Keratinocyte (primary cell): ENCODE data around the gene CHCHD2. TPM values are rescaled to one million over a fixed set of nuclear protein-coding genes. Genes with fewer than 3 reads are reported as not detected.

Experiments used
- DNase-seq: peaks from one replicate; pipeline ENCODE4 v3.0.0-alpha.2; 2011; ENCODE audit warnings: low read depth, missing footprints, low spot score
- FAIRE-seq: peaks from 2 replicates; lab custom pipeline; 2011; peaks lifted over from hg19 to GRCh38; lab: Jason Lieb, UNC
- H2AFZ ChIP-seq: 2 replicates; pipeline ENCODE4 v1.6.0; 2012; ENCODE audit warnings: low read length, control low read depth, inconsistent platforms; ENCODE audit not compliant: control insufficient read depth
- H3K27ac ChIP-seq: 2 replicates; pipeline ENCODE4 v1.5.1; 2011; ENCODE audit warnings: low read length; ENCODE audit not compliant: control insufficient read depth, insufficient read depth
- H3K27me3 ChIP-seq: 3 replicates; pipeline ENCODE4 v1.6.0; 2011; ENCODE audit warnings: low read length; ENCODE audit not compliant: control insufficient read depth, insufficient read depth; ENCODE audit errors: extremely low read depth
- H3K36me3 ChIP-seq, 2 experiments: 2 replicates in 1 of 2; 3 replicates in 1 of 2; pipeline ENCODE4 v1.5.1; 2011; ENCODE audit warnings: low read length in 2 of 2, mild to moderate bottlenecking in 1 of 2; ENCODE audit not compliant: control insufficient read depth in 2 of 2, insufficient read depth in 2 of 2; ENCODE audit errors: extremely low read depth in 1 of 2
- H3K4me1 ChIP-seq: 3 replicates; pipeline ENCODE4 v1.5.1; 2011; ENCODE audit warnings: low read length; ENCODE audit not compliant: control insufficient read depth, insufficient read depth; ENCODE audit errors: extremely low read depth
- H3K4me2 ChIP-seq: 3 replicates; pipeline ENCODE4 v1.6.0; 2011; ENCODE audit warnings: low read depth, low read length; ENCODE audit not compliant: control insufficient read depth, insufficient read depth; ENCODE audit errors: extremely low read depth
- H3K4me3 ChIP-seq, 3 experiments: fragments of 200-600 bp in 1 of 3; sonication (generic) in 1 of 3; 2 replicates in 2 of 3; 3 replicates in 1 of 3; pipeline ENCODE4 v1.5.1; 2011 to 2016; ENCODE audit warnings: low read length in 3 of 3, mild to moderate bottlenecking in 3 of 3, control low read depth in 2 of 3, inconsistent platforms in 1 of 3, low read depth in 1 of 3, mixed read lengths in 1 of 3, mixed run types in 1 of 3, moderate library complexity in 1 of 3; ENCODE audit not compliant: control insufficient read depth in 2 of 3, insufficient read depth in 2 of 3; ENCODE audit errors: extremely low read depth in 1 of 3
- H3K79me2 ChIP-seq: 2 replicates; pipeline ENCODE4 v1.6.0; 2012; ENCODE audit warnings: low read length; ENCODE audit not compliant: control insufficient read depth, insufficient read depth
- H3K9ac ChIP-seq: 3 replicates; pipeline ENCODE4 v1.6.0; 2011; ENCODE audit warnings: low read length; ENCODE audit not compliant: control insufficient read depth, insufficient read depth; ENCODE audit errors: extremely low read depth
- H3K9me1 ChIP-seq: 3 replicates; pipeline ENCODE4 v1.6.0; 2011; ENCODE audit warnings: low read length; ENCODE audit not compliant: control insufficient read depth, insufficient read depth; ENCODE audit errors: extremely low read depth
- H3K9me3 ChIP-seq: 2 replicates; pipeline ENCODE4 v1.5.1; 2012; ENCODE audit warnings: low read depth, low read length; ENCODE audit not compliant: control insufficient read depth
- H4K20me1 ChIP-seq: 3 replicates; pipeline ENCODE4 v1.6.0; 2011; ENCODE audit warnings: low read length; ENCODE audit not compliant: control insufficient read depth, insufficient read depth; ENCODE audit errors: extremely low read depth
- CTCF ChIP-seq, 3 experiments: IDR thresholded peaks in 1 of 3; conservative IDR thresholded peaks in 1 of 3; optimal IDR thresholded peaks in 1 of 3; 2 replicates in 2 of 3; 3 replicates in 1 of 3; pipeline versions ENCODE3 to v1.5.1; 2011; ENCODE audit warnings: low read length in 3 of 3, mild to moderate bottlenecking in 3 of 3, moderate library complexity in 2 of 3, control low read depth in 1 of 3, inconsistent platforms in 1 of 3; ENCODE audit not compliant: insufficient read depth in 2 of 3; ENCODE audit errors: extremely low read depth in 1 of 3
- EZH2 ChIP-seq: IDR thresholded peaks from one replicate; pipeline ENCODE4 v1.6.1; 2012; ENCODE audit warnings: inconsistent platforms, mild to moderate bottlenecking, low read length, moderate library complexity
- dilution Hi-C: fragments of 300-500 bp; cut with MboI; formaldehyde crosslinking; loops from one replicate; pipeline ENCODE4 v1.7.0; 2020; ENCODE audit warnings: low sequenced_read_pairs; ENCODE audit not compliant: extremely low pct_ligation_motif_present
- polyA plus RNA-seq, 5 experiments: library from polyadenylated mRNA; depleted of rRNA in 3 of 5; stranded (reverse) in 3 of 5; stranded (forward) in 1 of 5; unstranded in 1 of 5; fragments of >200 nt; gene quantifications; 1 replicate in 1 of 5; 2 replicates in 3 of 5; 3 replicates in 1 of 5; pipeline versions ENCODE4 v1.2.1 to v1.2.3, GENCODE V29; 2011 to 2012; ENCODE audit warnings: missing spikeins in 2 of 5, low read depth in 1 of 5, low replicate concordance in 1 of 5

Gene CHCHD2
- polyA plus RNA-seq, 1 donor (not counting 4 experiments of a cell fraction or from before 2014, with no cell fraction given) = 420 TPM

- DNase-seq = no peak
- H3K9ac ChIP-seq = no peak overlapping the region
- no peak overlapping the region for H3K4me3 ChIP-seq
- no peak for TF ChIP-seq CTCF (optimal IDR thresholded peaks at IDR 0.05 in 1 of 3, IDR thresholded peaks at IDR 0.05 in 1 of 3, conservative IDR thresholded peaks at IDR 0.05 in 1 of 3; ENCODE audit: extremely low read depth in 1 of 3, insufficient read depth in 2 of 3, low read length in 3 of 3)
- TF ChIP-seq EZH2 = no peak
- no peaks in the 10 kb centered on the region for H3K9me3 ChIP-seq
- no peaks in the 10 kb centered on the region for H3K9me1 ChIP-seq
- no peak overlapping the region for H3K27ac ChIP-seq
- H3K27me3 ChIP-seq = no peaks in the 10 kb centered on the region
- H3K4me1 ChIP-seq = peaks cover 5% of the 10 kb centered on the region
- FAIRE-seq = no peak
- H3K79me2 ChIP-seq = no peaks in the 10 kb centered on the region
- H3K4me2 ChIP-seq = no peak overlapping the region
- H2AFZ ChIP-seq = no peak overlapping the region
- dilution Hi-C loops = no loop called here
- no peaks in the 10 kb centered on the region for H4K20me1 ChIP-seq
- H3K36me3 ChIP-seq = peaks cover 0 to 10% of the 10 kb centered on the region in 2 experiments
These were observed 14.7 kb downstream of the CHCHD2 start for GRCh38 chr7:56091591-56091990.

GRCh38 chr7:56087445-56087844 lies 18.8 kb downstream of the CHCHD2 start:
- Histone ChIP-seq H3K36me3 (peaks cover 0 to 10% of the 10 kb centered on the region in 2 experiments), H3K4me2 (no peak overlapping the region), H3K9ac (no peak overlapping the region), H3K9me3 (no peaks in the 10 kb centered on the region), H3K9me1 (no peaks in the 10 kb centered on the region), H3K79me2 (no peaks in the 10 kb centered on the region), H3K27ac (no peak overlapping the region), H4K20me1 (no peaks in the 10 kb centered on the region), H3K27me3 (no peaks in the 10 kb centered on the region), H3K4me3 (no peak overlapping the region), H3K4me1 (no peaks in the 10 kb centered on the region), H2AFZ (no peak overlapping the region)
- FAIRE-seq (no peak), DNase-seq (no peak)
- dilution Hi-C loops = no loop called here
- TF ChIP-seq EZH2 = no peak
- TF ChIP-seq CTCF (optimal IDR thresholded peaks at IDR 0.05 in 1 of 3, IDR thresholded peaks at IDR 0.05 in 1 of 3, conservative IDR thresholded peaks at IDR 0.05 in 1 of 3; ENCODE audit: extremely low read depth in 1 of 3, insufficient read depth in 2 of 3, low read length in 3 of 3) = no peak
